ENCODE measurements around the gene HAGHL.

GRCh38 chr16:680967-681745 is 45.8 kb upstream of the HAGHL start:
- TF ChIP-seq CTCF (IDR thresholded peaks at IDR 0.05) (no peak), POLR2A (IDR thresholded peaks at IDR 0.05) (no peak)

Measured in uterus (tissue), 2 donors.